Measurements from ENCODE around the gene CIB2.
"Not testable (repeated sequence)": the region's sequence is repeated elsewhere in the genome, so short reads cannot be mapped to it uniquely, and the experiment has no call there.

The CIB2 gene

GRCh38 chr15:78131295-78132061 lies at the start of gene CIB2:
Gene CIB2 (minus strand): TSS chr15:78131445. CDS start chr15:78131215, 230 bp downstream.
- peak; percentile 62 for DNase-seq (ENCODE audit: low read depth)

- DNase-seq (ENCODE audit: low read depth) = no peak
These were observed 48.7 kb upstream of the CIB2 start for GRCh38 chr15:78179906-78180305.

- no peak for DNase-seq (ENCODE audit: low read depth)
These were observed 48.1 kb upstream of the CIB2 start for GRCh38 chr15:78179286-78179840.

GRCh38 chr15:78178064-78178463 lies 46.8 kb upstream of the CIB2 start:
- DNase-seq (ENCODE audit: low read depth) = no peak

- no peak for DNase-seq (ENCODE audit: low read depth)
These were observed 46.2 kb upstream of the CIB2 start for GRCh38 chr15:78177447-78177873.

GRCh38 chr15:78175330-78175729 lies 44.1 kb upstream of the CIB2 start:
- no peak for DNase-seq (ENCODE audit: low read depth)

- DNase-seq (ENCODE audit: low read depth) = no peak
These were observed 43.2 kb upstream of the CIB2 start for GRCh38 chr15:78174401-78174800.

GRCh38 chr15:78171864-78172472 lies 40.7 kb upstream of the CIB2 start:
- no peak for DNase-seq (ENCODE audit: low read depth)

GRCh38 chr15:78170848-78171773 lies 39.9 kb upstream of the CIB2 start:
- no peak for DNase-seq (ENCODE audit: low read depth)

- no peak for DNase-seq (ENCODE audit: low read depth)
These were observed 37.4 kb upstream of the CIB2 start for GRCh38 chr15:78168608-78169007.

- DNase-seq (ENCODE audit: low read depth) = no peak
These were observed 36.1 kb upstream of the CIB2 start for GRCh38 chr15:78167227-78167888.

GRCh38 chr15:78164010-78164409 lies 32.8 kb upstream of the CIB2 start:
- no peak for DNase-seq (ENCODE audit: low read depth)

GRCh38 chr15:78162038-78162437 lies 30.8 kb upstream of the CIB2 start:
- DNase-seq (ENCODE audit: low read depth) = peak; percentile 17

- no peak for DNase-seq (ENCODE audit: low read depth)
These were observed 28.1 kb upstream of the CIB2 start for GRCh38 chr15:78159395-78159794.

- DNase-seq (ENCODE audit: low read depth) = no peak
These were observed 26.0 kb upstream of the CIB2 start for GRCh38 chr15:78157203-78157602.

GRCh38 chr15:78156653-78157052 lies 25.4 kb upstream of the CIB2 start:
- no peak for DNase-seq (ENCODE audit: low read depth)

- DNase-seq (ENCODE audit: low read depth) = no peak
These were observed 24.2 kb upstream of the CIB2 start for GRCh38 chr15:78155355-78155939.

GRCh38 chr15:78154955-78155354 lies 23.7 kb upstream of the CIB2 start:
- no peak for DNase-seq (ENCODE audit: low read depth)

- DNase-seq (ENCODE audit: low read depth) = not testable (repeated sequence)
These were observed 19.8 kb upstream of the CIB2 start for GRCh38 chr15:78151075-78151474.

GRCh38 chr15:78149805-78150751 lies 18.8 kb upstream of the CIB2 start:
- no peak for DNase-seq (ENCODE audit: low read depth)

Data from T-helper 22 cell (primary cell).